Peyer's patch (tissue), 4 donors: ENCODE results near the gene FNDC1. TPM values are rescaled to one million over a fixed set of nuclear protein-coding genes. Genes with fewer than 3 reads are reported as not detected.

ENCODE experiments used
- DNase-seq, 3 donors: peaks; one replicate each; pipeline ENCODE4 v3.0.0-alpha.2; 2017 to 2019
- H3K27ac ChIP-seq, 4 donors: fragments of 200-600 bp; sonication (generic); one replicate each; pipeline ENCODE4 v1.5.1; 2016 to 2019
- H3K27me3 ChIP-seq, 2 donors: fragments of 200-600 bp; sonication (generic); one replicate each; pipeline ENCODE4 v1.5.1; 2019
- H3K36me3 ChIP-seq, 3 donors: fragments of 200-600 bp; sonication (generic); one replicate each; pipeline ENCODE4 v1.5.1; 2016 to 2019
- H3K4me1 ChIP-seq, 4 donors: fragments of 200-600 bp; sonication (generic); one replicate each; pipeline ENCODE4 v1.5.1; 2016 to 2019
- H3K4me3 ChIP-seq, 4 donors: fragments of 200-600 bp; sonication (generic); 1 replicate in 3 of 4; 2 replicates in 1 of 4; pipeline ENCODE4 v1.5.1; 2016 to 2019; ENCODE audit warnings: mild to moderate bottlenecking in 1 of 4
- H3K9me3 ChIP-seq, 4 donors: fragments of 200-600 bp; sonication (generic); one replicate each; pipeline ENCODE4 v1.5.1; 2016 to 2019; ENCODE audit warnings: mild to moderate bottlenecking in 1 of 4
- CTCF ChIP-seq, 6 experiments: fragments of 450-650 bp in 4 of 6; fragments of 200-600 bp in 2 of 6; sonication (generic) in 1 of 6; IDR thresholded peaks; one replicate each; pipeline ENCODE4 v1.5.1; 2017 to 2019; ENCODE audit warnings: antibody characterized with exemption in 6 of 6, mild to moderate bottlenecking in 3 of 6, moderate library complexity in 1 of 6
- POLR2A ChIP-seq, 2 donors: fragments of 450-650 bp; IDR thresholded peaks; one replicate each; pipeline ENCODE4 v1.5.1; 2017; ENCODE audit warnings: antibody characterized with exemption in 2 of 2, mild to moderate bottlenecking in 2 of 2, moderate library complexity in 2 of 2
- total RNA-seq, 4 donors: library from RNA; depleted of rRNA; stranded (reverse); fragments of >200 nt; gene quantifications; one replicate each; pipeline ENCODE4 v1.1.0, GENCODE V29; 2016

The FNDC1 gene
- total RNA-seq, 4 donors from 2014 or later, result 0.54 to 1.7 TPM; not detected in 2

GRCh38 chr6:159220093-159220492, 50.9 kb downstream of the FNDC1 start:
- H3K4me1 ChIP-seq, result no peaks in the 10 kb centered on the region
- no peak overlapping the region for H3K27ac ChIP-seq
- TF ChIP-seq CTCF (IDR thresholded peaks at IDR 0.05) (no peak), POLR2A (IDR thresholded peaks at IDR 0.05) (no peak)
- H3K36me3 ChIP-seq, result no peaks in the 10 kb centered on the region
- no peaks in the 10 kb centered on the region for H3K27me3 ChIP-seq
- no peak overlapping the region for H3K4me3 ChIP-seq
- DNase-seq, result no peak
- no peaks in the 10 kb centered on the region for H3K9me3 ChIP-seq

GRCh38 chr6:159221486-159222170, 52.4 kb downstream of the FNDC1 start:
- no peak for TF ChIP-seq CTCF (IDR thresholded peaks at IDR 0.05)
- TF ChIP-seq POLR2A (IDR thresholded peaks at IDR 0.05), result no peak
- no peak for DNase-seq
- no peaks in the 10 kb centered on the region for H3K4me1 ChIP-seq
- H3K27me3 ChIP-seq, result no peaks in the 10 kb centered on the region
- H3K4me3 ChIP-seq, result no peak overlapping the region
- no peaks in the 10 kb centered on the region for H3K9me3 ChIP-seq
- no peaks in the 10 kb centered on the region for H3K36me3 ChIP-seq
- H3K27ac ChIP-seq, result no peak overlapping the region

- no peak for DNase-seq
- Histone ChIP-seq H3K9me3 (no peaks in the 10 kb centered on the region), H3K4me3 (no peak overlapping the region), H3K27ac (no peak overlapping the region), H3K36me3 (no peaks in the 10 kb centered on the region), H3K4me1 (no peaks in the 10 kb centered on the region), H3K27me3 (no peaks in the 10 kb centered on the region)
- TF ChIP-seq CTCF (IDR thresholded peaks at IDR 0.05) (no peak), POLR2A (IDR thresholded peaks at IDR 0.05) (no peak)
Measured at GRCh38 chr6:159224452-159224851, 55.3 kb downstream of the FNDC1 start.

- Histone ChIP-seq H3K36me3 (no peaks in the 10 kb centered on the region), H3K27ac (no peak overlapping the region), H3K4me3 (no peak overlapping the region), H3K4me1 (no peaks in the 10 kb centered on the region), H3K9me3 (no peaks in the 10 kb centered on the region), H3K27me3 (no peaks in the 10 kb centered on the region)
- TF ChIP-seq CTCF (IDR thresholded peaks at IDR 0.05) (no peak), POLR2A (IDR thresholded peaks at IDR 0.05) (no peak)
- DNase-seq, result no peak
Measured at GRCh38 chr6:159229651-159230051, 60.5 kb downstream of the FNDC1 start.

GRCh38 chr6:159232106-159232645, 63.0 kb downstream of the FNDC1 start:
- DNase-seq, result no peak
- Histone ChIP-seq H3K36me3 (no peaks in the 10 kb centered on the region), H3K4me3 (no peak overlapping the region), H3K9me3 (no peaks in the 10 kb centered on the region), H3K4me1 (no peaks in the 10 kb centered on the region), H3K27me3 (no peaks in the 10 kb centered on the region), H3K27ac (no peak overlapping the region)
- TF ChIP-seq CTCF (IDR thresholded peaks at IDR 0.05) (no peak), POLR2A (IDR thresholded peaks at IDR 0.05) (no peak)
